IMR-90 (cell line): ENCODE results near the gene PAPPA. TPM values are rescaled to one million over a fixed set of nuclear protein-coding genes. Genes with fewer than 3 reads are reported as not detected.
A peak's percentile ranks its signal among the peaks of the same experiment; 100 is the strongest.

Experiments
- ATAC-seq: fragments of 200-7000 bp; cut with Tn5 transposase; 2 replicates; pipeline ENCODE4 v1.9.1; 2020; ENCODE audit warnings: low read depth, mild to moderate bottlenecking, moderate library complexity
- BruUV-seq: library from RNA; stranded (reverse); fragments of 400-500 nt; replicated peaks from 2 replicates; lab custom pipeline; 2021; lab: Mats Ljungman, UMichigan
- CTCF ChIA-PET: fragments of 300-600 bp; formaldehyde crosslinking; extraction: SDS; loops from one replicate; lab custom pipeline; 2021; ENCODE audit warnings: antibody characterized with exemption; lab: Yijun Ruan, JAX
- POLR2A ChIA-PET: fragments of 300-600 bp; sonication (Branson Sonifier 250); formaldehyde crosslinking; loops from one replicate; lab custom pipeline; 2022; ENCODE audit warnings: antibody characterized with exemption; ENCODE audit not compliant: unreplicated experiment; lab: Charles Lee
- DNase-seq: peaks from one replicate; pipeline ENCODE4 v3.0.0; 2013
- H2AFZ ChIP-seq: replicated peaks from 2 replicates; pipeline ENCODE3; 2013; ENCODE audit warnings: low read length, mild to moderate bottlenecking; ENCODE audit not compliant: poor library complexity
- H2AK5ac ChIP-seq: 2 replicates; pipeline ENCODE4 v1.6.1; 2013; ENCODE audit warnings: low read depth, low read length, inconsistent platforms
- H2AK9ac ChIP-seq: replicated peaks from 2 replicates; pipeline ENCODE3; 2013; ENCODE audit warnings: mild to moderate bottlenecking, low read depth, low read length, moderate library complexity; ENCODE audit not compliant: poor library complexity
- H2BK120ac ChIP-seq: 2 replicates; pipeline ENCODE4 v1.6.1; 2013; ENCODE audit warnings: low read depth, low read length, inconsistent platforms
- H2BK15ac ChIP-seq: 3 replicates; pipeline ENCODE4 v1.6.1; 2013; ENCODE audit warnings: low read depth, low read length, inconsistent platforms
- H2BK20ac ChIP-seq: 2 replicates; pipeline ENCODE4 v1.6.1; 2013; ENCODE audit warnings: low read depth, mild to moderate bottlenecking, inconsistent platforms, low read length, moderate library complexity
- H2BK5ac ChIP-seq: 2 replicates; pipeline ENCODE4 v1.6.1; 2013; ENCODE audit warnings: mild to moderate bottlenecking, low read depth, low read length, inconsistent platforms; ENCODE audit not compliant: poor library complexity, severe bottlenecking
- H3K14ac ChIP-seq: replicated peaks from 2 replicates; pipeline ENCODE4 v1.6.1; 2013; ENCODE audit warnings: low read depth, low read length, inconsistent platforms
- H3K18ac ChIP-seq: 2 replicates; pipeline ENCODE4 v1.6.1; 2013; ENCODE audit warnings: low read depth, low read length, control low read depth
- H3K23ac ChIP-seq: 2 replicates; pipeline ENCODE4 v1.6.1; 2013; ENCODE audit warnings: low read depth, low read length, inconsistent platforms
- H3K27ac ChIP-seq: 2 replicates; pipeline ENCODE4 v1.5.1; 2013; ENCODE audit warnings: mild to moderate bottlenecking, control low read depth, low read length; ENCODE audit not compliant: insufficient read depth
- H3K27me3 ChIP-seq: 2 replicates; pipeline ENCODE4 v1.6.1; 2013; ENCODE audit warnings: low read length; ENCODE audit not compliant: control insufficient read depth, insufficient read depth
- H3K36me3 ChIP-seq: 2 replicates; pipeline ENCODE4 v1.6.1; 2013; ENCODE audit warnings: low read length, mixed read lengths; ENCODE audit not compliant: control insufficient read depth, insufficient read depth
- H3K4ac ChIP-seq: 2 replicates; pipeline ENCODE4 v1.6.1; 2013; ENCODE audit warnings: low read depth, low read length, inconsistent platforms
- H3K4me1 ChIP-seq: 2 replicates; pipeline ENCODE4 v1.6.1; 2013; ENCODE audit warnings: low read length, mixed read lengths; ENCODE audit not compliant: control insufficient read depth, insufficient read depth
- H3K4me2 ChIP-seq: 2 replicates; pipeline ENCODE4 v1.6.1; 2013; ENCODE audit warnings: low read depth, mild to moderate bottlenecking, control low read depth, low read length, moderate library complexity
- H3K4me3 ChIP-seq: 2 replicates; pipeline ENCODE4 v1.5.1; 2013; ENCODE audit warnings: low read depth, mild to moderate bottlenecking, control low read depth, low read length, moderate library complexity; ENCODE audit not compliant: insufficient read depth
- H3K56ac ChIP-seq: 2 replicates; pipeline ENCODE4 v1.6.1; 2013; ENCODE audit warnings: low read length, inconsistent platforms; ENCODE audit not compliant: insufficient read depth; ENCODE audit errors: extremely low read depth
- H3K79me1 ChIP-seq, 2 experiments: 2 replicates each; pipeline ENCODE4 v1.6.1; 2013; ENCODE audit warnings: low read length in 2 of 2, inconsistent platforms in 1 of 2, low read depth in 1 of 2
- H3K9ac ChIP-seq: 2 replicates; pipeline ENCODE4 v1.6.1; 2013; ENCODE audit warnings: low read depth, low read length, control low read depth
- H3K9me1 ChIP-seq: 2 replicates; pipeline ENCODE4 v1.6.1; 2013; ENCODE audit warnings: low read length, inconsistent platforms; ENCODE audit not compliant: insufficient read depth
- H3K9me3 ChIP-seq: 2 replicates; pipeline ENCODE4 v1.6.1; 2013; ENCODE audit warnings: low read length; ENCODE audit not compliant: control insufficient read depth, insufficient read depth
- H4K20me1 ChIP-seq: 2 replicates; pipeline ENCODE4 v1.6.1; 2013; ENCODE audit warnings: low read length, inconsistent platforms; ENCODE audit not compliant: insufficient read depth
- H4K5ac ChIP-seq: 2 replicates; pipeline ENCODE4 v1.6.1; 2013; ENCODE audit warnings: mild to moderate bottlenecking, low read depth, low read length, control low read depth
- H4K8ac ChIP-seq, 2 experiments: 2 replicates each; pipeline ENCODE4 v1.6.1; 2013; ENCODE audit warnings: low read depth in 2 of 2, low read length in 2 of 2, control low read depth in 1 of 2, inconsistent platforms in 1 of 2
- H4K91ac ChIP-seq: 2 replicates; pipeline ENCODE4 v1.6.1; 2013; ENCODE audit warnings: low read depth, low read length, inconsistent platforms; ENCODE audit not compliant: insufficient read depth
- BHLHE40 ChIP-seq: fragments of 150-350 bp; IDR thresholded peaks from 2 replicates; pipeline ENCODE4 v1.6.1; 2016; ENCODE audit warnings: mild to moderate bottlenecking, low read depth, low read length
- CEBPB ChIP-seq: IDR thresholded peaks from 2 replicates; pipeline ENCODE4 v1.6.1; 2012; ENCODE audit warnings: low read depth, low read length, improper control_type of control experiment
- CHD1 ChIP-seq: IDR thresholded peaks from 2 replicates; pipeline ENCODE4 v1.6.1; 2012; ENCODE audit warnings: low read depth, low read length, improper control_type of control experiment
- ELK1 ChIP-seq: fragments of 150-350 bp; IDR thresholded peaks from 2 replicates; pipeline ENCODE4 v1.6.1; 2016; ENCODE audit warnings: low read depth, mild to moderate bottlenecking, low read length, moderate library complexity, borderline replicate concordance
- FOS ChIP-seq: fragments of 150-350 bp; IDR thresholded peaks from 2 replicates; pipeline ENCODE4 v1.6.1; 2016; ENCODE audit warnings: low read depth, low read length
- MXI1 ChIP-seq: IDR thresholded peaks from 2 replicates; pipeline ENCODE4 v1.6.1; 2012; ENCODE audit warnings: low read depth, mild to moderate bottlenecking, low read length, moderate library complexity, borderline replicate concordance
- SMC3 ChIP-seq: fragments of 150-350 bp; IDR thresholded peaks from 2 replicates; pipeline ENCODE4 v1.6.1; 2016; ENCODE audit warnings: low read depth, mild to moderate bottlenecking, antibody characterized with exemption, low read length, moderate library complexity
- WGBS, 2 experiments: methylation state at CpG; one replicate each; pipeline versions ENCODE4 v1.1.5 to v1.1.7; 2013; ENCODE audit warnings: missing lambda C conversion rate in 2 of 2; ENCODE audit not compliant: insufficient read length in 1 of 2; ENCODE audit errors: extremely low coverage in 2 of 2; 5-methylcytosine and 5-hydroxymethylcytosine counted together
- dilution Hi-C: fragments of 300-500 bp; cut with HindIII; formaldehyde crosslinking; loops from one replicate; pipeline ENCODE4 v1.14.3; 2018; ENCODE audit warnings: low sequenced_read_pairs; ENCODE audit not compliant: unreplicated experiment
- in situ Hi-C: fragments of 300-500 bp; cut with MboI; formaldehyde crosslinking; loops from 3 replicates; pipeline ENCODE4 v1.14.3; 2019; ENCODE audit warnings: low sequenced_read_pairs, inconsistent platforms, mixed read lengths
- intact Hi-C: fragments of 100-400 bp; cut with micrococcal nuclease; formaldehyde crosslinking; loops from 2 replicates; pipeline ENCODE4 v1.10.0; 2022
- polyA plus RNA-seq, 3 experiments: library from polyadenylated mRNA; depleted of rRNA; stranded (reverse); fragments of >200 nt; gene quantifications; 2 replicates each; pipeline ENCODE4 v1.2.3, GENCODE V29; 2012; ENCODE audit warnings: low replicate concordance in 1 of 3
- total RNA-seq: library from RNA; depleted of rRNA; stranded (reverse); fragments of >200 nt; gene quantifications from 2 replicates; pipeline ENCODE4 v1.2.3, GENCODE V29; 2012
- TF ChIP-seq, protein P1 (sequence below): conservative IDR thresholded peaks from 2 replicates; pipeline ENCODE4 v1.5.1; 2012; ENCODE audit warnings: mild to moderate bottlenecking, low read depth, low read length, improper control_type of control experiment

Gene PAPPA
- total and polyA plus RNA-seq, 2 of the 4 experiments (the other 2 are of a cell fraction) = 8.3 to 12.4 TPM

GRCh38 chr9:116156621-116157314 lies 3.2 kb downstream of the PAPPA start:
- Histone ChIP-seq H3K9me3 (no peaks in the 10 kb centered on the region), H4K91ac (peak overlapping the region; percentile 83), H3K18ac (peak overlapping the region; percentile 87), H3K23ac (peak overlapping the region; percentile 78), H3K4me3 (peak overlapping the region; percentile 46), H2AK9ac (peak overlapping the region; percentile 78), H3K14ac (peak overlapping the region; percentile 79), H2BK120ac (peak overlapping the region; percentile 78), H4K5ac (peak overlapping the region; percentile 82), H3K79me1 (peaks cover 26 to 68% of the 10 kb centered on the region in 2 experiments), H2AK5ac (peak overlapping the region; percentile 53), H3K9ac (peak overlapping the region; percentile 68), H3K4me1 (peaks cover 12% of the 10 kb centered on the region), H2BK5ac (peak overlapping the region; percentile 62), H3K36me3 (peaks cover 28% of the 10 kb centered on the region), H3K9me1 (no peaks in the 10 kb centered on the region), H2BK15ac (peak overlapping the region; percentile 46; the same call in 2 of the 3 replicates), H3K56ac (peak overlapping the region; percentile 52), H4K20me1 (peaks cover 25% of the 10 kb centered on the region), H2AFZ (peak overlapping the region; percentile 79), H3K4ac (peak overlapping the region; percentile 88), H3K27me3 (no peaks in the 10 kb centered on the region), H4K8ac (peak overlapping the region; percentile 32 to 90), H3K4me2 (peak overlapping the region; percentile 93), H2BK20ac (peak overlapping the region; percentile 50), H3K27ac (peak overlapping the region; percentile 76)
- no peak for TF ChIP-seq ELK1
- TF ChIP-seq CHD1 = no peak
- TF ChIP-seq, protein P1, sequence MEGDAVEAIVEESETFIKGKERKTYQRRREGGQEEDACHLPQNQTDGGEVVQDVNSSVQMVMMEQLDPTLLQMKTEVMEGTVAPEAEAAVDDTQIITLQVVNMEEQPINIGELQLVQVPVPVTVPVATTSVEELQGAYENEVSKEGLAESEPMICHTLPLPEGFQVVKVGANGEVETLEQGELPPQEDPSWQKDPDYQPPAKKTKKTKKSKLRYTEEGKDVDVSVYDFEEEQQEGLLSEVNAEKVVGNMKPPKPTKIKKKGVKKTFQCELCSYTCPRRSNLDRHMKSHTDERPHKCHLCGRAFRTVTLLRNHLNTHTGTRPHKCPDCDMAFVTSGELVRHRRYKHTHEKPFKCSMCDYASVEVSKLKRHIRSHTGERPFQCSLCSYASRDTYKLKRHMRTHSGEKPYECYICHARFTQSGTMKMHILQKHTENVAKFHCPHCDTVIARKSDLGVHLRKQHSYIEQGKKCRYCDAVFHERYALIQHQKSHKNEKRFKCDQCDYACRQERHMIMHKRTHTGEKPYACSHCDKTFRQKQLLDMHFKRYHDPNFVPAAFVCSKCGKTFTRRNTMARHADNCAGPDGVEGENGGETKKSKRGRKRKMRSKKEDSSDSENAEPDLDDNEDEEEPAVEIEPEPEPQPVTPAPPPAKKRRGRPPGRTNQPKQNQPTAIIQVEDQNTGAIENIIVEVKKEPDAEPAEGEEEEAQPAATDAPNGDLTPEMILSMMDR = no peak
- peak; percentile 56; the same call in 1 of the 2 replicates for TF ChIP-seq CEBPB
- no peak for TF ChIP-seq FOS
- TF ChIP-seq SMC3 = no peak
- TF ChIP-seq MXI1 = peak; percentile 6; the same call in 1 of the 2 replicates
- TF ChIP-seq BHLHE40 = no peak
- intact Hi-C loops = loop anchor here (1.0 to 10.0 kb wide), 4 partner anchors 52 to 488 kb away; no protein-coding TSS in a partner anchor
- BruUV-seq = no TSS peak
- DNase-seq = peak; percentile 78
- ChIA-PET CTCF (no interaction called here), POLR2A (interaction anchor here (0.6 kb wide), 1 partner anchor 26 kb away, joined by 3 read pairs; no protein-coding TSS in a partner anchor)
- ATAC-seq = peak; percentile 25
- in situ Hi-C loops = loop anchor here (10.0 kb wide), 3 partner anchors 418 to 562 kb away; no protein-coding TSS in a partner anchor
- dilution Hi-C loops = no loop called here
- WGBS, 2 experiments = 0% methylated on average over 9 of the region's 24 CpGs; no CpG with 5 or more reads in 1 of the 2 experiments
